ENCODE results near the gene TRIM45. TPM values are rescaled to one million over a fixed set of nuclear protein-coding genes. Genes with fewer than 3 reads are reported as not detected.

TRIM45 gene
- total and polyA plus RNA-seq, 2 of the 4 experiments (the other 2 are of a cell fraction) = 2.0 to 5.1 TPM

GRCh38 chr1:117124661-117125060, 3.1 kb upstream of the TRIM45 start:
- WGBS, 2 experiments (ENCODE audit: extremely low coverage in 2 of 2, insufficient read length in 1 of 2) = 83% methylated on average over 1 of the region's 1 CpG; no CpG with 5 or more reads in 1 of the 2 experiments
- in situ Hi-C loops (cut with MboI; ENCODE audit: low sequenced_read_pairs) = loop anchor here (10.0 kb wide), 1 partner anchor 50 kb away; no protein-coding TSS in a partner anchor
- CTCF ChIA-PET = interaction anchor here (0.9 to 1.7 kb wide), 3 partner anchors 31 to 160 kb away, joined by 3 to 8 read pairs (median 7); no protein-coding TSS in a partner anchor

More at GRCh38 chr1:117124661-117125060, 3.1 kb upstream of the TRIM45 start:
- Histone ChIP-seq H4K91ac (ENCODE audit: insufficient read depth, low read depth, low read length) (no peak overlapping the region), H3K4ac (ENCODE audit: low read depth, low read length) (no peak overlapping the region), H2AK5ac (ENCODE audit: low read depth, low read length) (no peak overlapping the region), H3K23ac (ENCODE audit: low read depth, low read length) (no peak overlapping the region), H3K9me1 (ENCODE audit: insufficient read depth, low read length) (peaks cover 3% of the 10 kb centered on the region; the same call in 1 of the 2 replicates), H2AFZ (replicated peaks; ENCODE audit: low read length, poor library complexity) (no peak overlapping the region), H3K18ac (ENCODE audit: low read depth, low read length) (no peak overlapping the region), H3K36me3 (ENCODE audit: control insufficient read depth, insufficient read depth, low read length) (no peaks in the 10 kb centered on the region), H4K20me1 (ENCODE audit: insufficient read depth, low read length) (no peaks in the 10 kb centered on the region), H3K79me1 (ENCODE audit: low read depth in 1 of 2, low read length in 2 of 2) (peaks cover 0 to 9% of the 10 kb centered on the region in 2 experiments; a peak in 1 of 4 replicates), H2BK120ac (ENCODE audit: low read depth, low read length) (no peak overlapping the region), H2BK20ac (ENCODE audit: low read depth, low read length) (no peak overlapping the region), H3K27ac (ENCODE audit: insufficient read depth, low read length) (no peak overlapping the region), H4K5ac (ENCODE audit: low read depth, low read length) (no peak overlapping the region), H3K4me1 (ENCODE audit: control insufficient read depth, insufficient read depth, low read length) (peaks cover 9% of the 10 kb centered on the region; the same call in 1 of the 2 replicates), H3K9me3 (ENCODE audit: control insufficient read depth, insufficient read depth, low read length) (no peaks in the 10 kb centered on the region), H3K9ac (ENCODE audit: low read depth, low read length) (no peak overlapping the region), H3K4me3 (ENCODE audit: insufficient read depth, low read depth, low read length) (no peak overlapping the region), H4K8ac (ENCODE audit: low read depth in 2 of 2, low read length in 2 of 2) (no peak overlapping the region), H3K56ac (ENCODE audit: extremely low read depth, insufficient read depth, low read length) (no peak overlapping the region), H2AK9ac (replicated peaks; ENCODE audit: low read depth, low read length, poor library complexity) (no peak overlapping the region), H2BK15ac (ENCODE audit: low read depth, low read length) (no peak overlapping the region), H3K4me2 (ENCODE audit: low read depth, low read length) (no peak overlapping the region), H2BK5ac (ENCODE audit: low read depth, low read length, poor library complexity, severe bottlenecking) (no peak overlapping the region), H3K14ac (replicated peaks; ENCODE audit: low read depth, low read length) (no peak overlapping the region), H3K27me3 (ENCODE audit: control insufficient read depth, insufficient read depth, low read length) (peaks cover 3% of the 10 kb centered on the region)
- POLR2A ChIA-PET (ENCODE audit: unreplicated experiment) = no interaction called here
- dilution Hi-C loops (cut with HindIII; ENCODE audit: low sequenced_read_pairs, unreplicated experiment) = no loop called here
- no TSS peak for BruUV-seq (replicated peaks)
- DNase-seq (no peak), ATAC-seq (ENCODE audit: low read depth) (no peak)
- TF ChIP-seq BHLHE40 (IDR thresholded peaks at IDR 0.05; ENCODE audit: low read depth, low read length) = no peak
- no peak for TF ChIP-seq NFE2L2 (IDR thresholded peaks at IDR 0.05; ENCODE audit: low read depth, low read length)
- no peak for TF ChIP-seq MXI1 (IDR thresholded peaks at IDR 0.05; ENCODE audit: borderline replicate concordance, low read depth, low read length)
- TF ChIP-seq MAFK (IDR thresholded peaks at IDR 0.05; ENCODE audit: low read depth, low read length) = no peak
- no peak for TF ChIP-seq SMC3 (IDR thresholded peaks at IDR 0.05; ENCODE audit: low read depth, low read length)
- TF ChIP-seq CHD1 (IDR thresholded peaks at IDR 0.05; ENCODE audit: low read depth, low read length) = no peak
- no peak for TF ChIP-seq RAD21 (IDR thresholded peaks at IDR 0.05; ENCODE audit: low read length)
- no peak for TF ChIP-seq ELK1 (IDR thresholded peaks at IDR 0.05; ENCODE audit: borderline replicate concordance, low read depth, low read length)
- TF ChIP-seq RCOR1 (IDR thresholded peaks at IDR 0.05; ENCODE audit: insufficient replicate concordance, low read length) = no peak
- TF ChIP-seq POLR2A (IDR thresholded peaks at IDR 0.05; ENCODE audit: low read depth, low read length) = no peak
- TF ChIP-seq RFX5 (IDR thresholded peaks at IDR 0.05; ENCODE audit: low read depth, low read length) = no peak
- no peak for TF ChIP-seq CTCF (conservative IDR thresholded peaks at IDR 0.05; ENCODE audit: low read depth, low read length)
- no peak for TF ChIP-seq FOS (IDR thresholded peaks at IDR 0.05; ENCODE audit: low read depth, low read length)
- no peak for TF ChIP-seq CEBPB (IDR thresholded peaks at IDR 0.05; ENCODE audit: low read depth, low read length)
- intact Hi-C loops (cut with micrococcal nuclease) = loop anchor here (5.0 kb wide), 1 partner anchor 633 kb away; no protein-coding TSS in a partner anchor

All from IMR-90 (cell line).